HCT116 (cell line): ENCODE results near the gene ZBTB37. TPM values are rescaled to one million over a fixed set of nuclear protein-coding genes. Genes with fewer than 3 reads are reported as not detected.

Experiments
- ATAC-seq: fragments of 200-7000 bp; cut with Tn5 transposase; 2 replicates; pipeline ENCODE4 v1.9.1; 2020; ENCODE audit warnings: mild to moderate bottlenecking, moderate library complexity
- BruUV-seq: library from RNA; stranded (reverse); fragments of 400-500 nt; replicated peaks from 2 replicates; lab custom pipeline; 2021; lab: Mats Ljungman, UMichigan
- CTCF ChIA-PET: fragments of 300-600 bp; sonication (Branson Sonifier 250); formaldehyde crosslinking; loops from one replicate; lab custom pipeline; 2021; ENCODE audit warnings: antibody characterized with exemption; lab: Charles Lee
- POLR2A ChIA-PET: fragments of 300-600, 350-600 bp; sonication (Branson Sonifier 250); formaldehyde crosslinking; loops from one replicate; lab custom pipeline; 2021; ENCODE audit warnings: antibody characterized with exemption; lab: Charles Lee
- RAD21 ChIA-PET, 2 experiments: fragments of 300-600 bp; sonication (Branson Sonifier 250); formaldehyde crosslinking; loops; one replicate each; lab custom pipeline; 2023; ENCODE audit warnings: low total read pairs in 2 of 2; ENCODE audit not compliant: uncharacterized antibody in 2 of 2, unreplicated experiment in 2 of 2, low non-redundant PET in 1 of 2; lab: Charles Lee
- DNase-seq: peaks from one replicate; pipeline ENCODE4 v3.0.0-alpha.2; 2010; ENCODE audit warnings: low read depth, low spot score
- H2AFZ ChIP-seq: fragments of 200-600 bp; shearing (Covaris generic), sonication (generic); 2 replicates; pipeline ENCODE4 v1.6.1; 2017; ENCODE audit warnings: low read depth, mixed run types, mixed read lengths, antibody characterized with exemption, low read length; ENCODE audit not compliant: poor library complexity, severe bottlenecking
- H3K27ac ChIP-seq: 2 replicates; pipeline ENCODE4 v1.5.1; 2012; ENCODE audit warnings: low read depth, low read length
- H3K27me3 ChIP-seq: fragments of 200-600 bp; sonication (generic); 2 replicates; pipeline ENCODE4 v1.6.1; 2016; ENCODE audit warnings: mixed run types, low read length, mixed read lengths; ENCODE audit not compliant: insufficient read depth
- H3K36me3 ChIP-seq, 2 experiments: fragments of 200-500 bp in 1 of 2; fragments of 200-600 bp in 1 of 2; sonication (Bioruptor generic) in 1 of 2; sonication (generic) in 1 of 2; 2 replicates each; pipeline versions ENCODE4 v1.5.1 to v1.6.1; 2014 to 2016; ENCODE audit warnings: low read length in 2 of 2, inconsistent platforms in 1 of 2, mixed read lengths in 1 of 2, mixed run types in 1 of 2; ENCODE audit not compliant: insufficient read depth in 2 of 2, control insufficient read depth in 1 of 2
- H3K4me1 ChIP-seq, 2 experiments: fragments of 200-600 bp in 1 of 2; sonication (generic) in 1 of 2; 2 replicates each; pipeline versions ENCODE4 v1.5.1 to v1.6.1; 2012 to 2017; ENCODE audit warnings: low read length in 2 of 2, inconsistent platforms in 1 of 2, mild to moderate bottlenecking in 1 of 2, mixed read lengths in 1 of 2, mixed run types in 1 of 2, moderate library complexity in 1 of 2; ENCODE audit not compliant: insufficient read depth in 2 of 2, control insufficient read depth in 1 of 2
- H3K4me2 ChIP-seq: fragments of 200-600 bp; sonication (generic); 2 replicates; pipeline ENCODE4 v1.6.1; 2017; ENCODE audit warnings: mixed run types, low read length, mixed read lengths
- H3K4me3 ChIP-seq, 2 experiments: fragments of 200-600 bp in 1 of 2; sonication (generic) in 1 of 2; replicated peaks in 1 of 2; 2 replicates each; pipeline ENCODE4 v1.5.1; 2011 to 2016; ENCODE audit warnings: low read length in 2 of 2, control low read depth in 1 of 2, low read depth in 1 of 2, mild to moderate bottlenecking in 1 of 2, mixed read lengths in 1 of 2, mixed run types in 1 of 2
- H3K79me2 ChIP-seq: fragments of 200-600 bp; sonication (generic); 2 replicates; pipeline ENCODE4 v1.6.1; 2017; ENCODE audit warnings: mild to moderate bottlenecking, mixed run types, low read length, moderate library complexity, mixed read lengths; ENCODE audit not compliant: insufficient read depth
- H3K9ac ChIP-seq: fragments of 200-600 bp; sonication (generic); 2 replicates; pipeline ENCODE4 v1.6.1; 2016; ENCODE audit warnings: low read length, mixed read lengths
- H3K9me2 ChIP-seq: fragments of 200-600 bp; sonication (generic), shearing (Covaris generic); 2 replicates; pipeline ENCODE4 v1.6.1; 2017; ENCODE audit warnings: mixed run types, mild to moderate bottlenecking, moderate library complexity; ENCODE audit not compliant: insufficient read depth
- H3K9me3 ChIP-seq, 2 experiments: fragments of 200-500 bp in 1 of 2; fragments of 200-600 bp in 1 of 2; sonication (Bioruptor generic) in 1 of 2; sonication (generic) in 1 of 2; 2 replicates each; pipeline ENCODE4 v1.6.1; 2014 to 2017; ENCODE audit warnings: low read length in 2 of 2, mixed read lengths in 2 of 2, inconsistent platforms in 1 of 2, low read depth in 1 of 2, mild to moderate bottlenecking in 1 of 2, mixed run types in 1 of 2, moderate library complexity in 1 of 2; ENCODE audit not compliant: control insufficient read depth in 1 of 2, insufficient read depth in 1 of 2
- H4K20me1 ChIP-seq: fragments of 200-600 bp; sonication (generic), shearing (Covaris generic); 2 replicates; pipeline ENCODE4 v1.6.1; 2017; ENCODE audit warnings: mixed run types, mild to moderate bottlenecking, moderate library complexity; ENCODE audit not compliant: insufficient read depth
- CBX3 ChIP-seq: IDR thresholded peaks from 2 replicates; pipeline ENCODE4 v1.6.1; 2012; ENCODE audit warnings: low read depth
- CTCF ChIP-seq, 3 experiments: fragments of 200-600 bp in 1 of 3; sonication (generic) in 1 of 3; IDR thresholded peaks in 2 of 3; conservative IDR thresholded peaks in 1 of 3; 2 replicates each; pipeline ENCODE4 v1.5.1; 2012 to 2017; ENCODE audit warnings: low read depth in 2 of 3, low read length in 2 of 3, antibody characterized with exemption in 1 of 3, borderline replicate concordance in 1 of 3, control low read depth in 1 of 3, mild to moderate bottlenecking in 1 of 3, mixed read lengths in 1 of 3, mixed run types in 1 of 3, moderate library complexity in 1 of 3; ENCODE audit not compliant: insufficient read depth in 1 of 3
- ELF1 ChIP-seq: IDR thresholded peaks from 2 replicates; pipeline ENCODE4 v1.6.1; 2012; ENCODE audit warnings: low read depth, borderline replicate concordance
- POLR2A ChIP-seq: IDR thresholded peaks from 2 replicates; pipeline ENCODE4 v1.7.0; 2011; ENCODE audit warnings: borderline replicate concordance; ENCODE audit not compliant: insufficient read depth, insufficient read length; ENCODE audit errors: extremely low read depth
- REST ChIP-seq: IDR thresholded peaks from 2 replicates; pipeline ENCODE4 v1.6.1; 2012; ENCODE audit warnings: low read depth
- SP1 ChIP-seq: IDR thresholded peaks from 2 replicates; pipeline ENCODE4 v1.6.1; 2012; ENCODE audit warnings: low read depth
- SRF ChIP-seq: IDR thresholded peaks from 2 replicates; pipeline ENCODE4 v1.6.1; 2012; ENCODE audit warnings: low read depth
- ZFX ChIP-seq: fragments of 450-650 bp; IDR thresholded peaks from 2 replicates; pipeline ENCODE4 v1.6.1; 2017
- intact Hi-C: fragments of 100-400 bp; cut with micrococcal nuclease; formaldehyde crosslinking; loops from 2 replicates; pipeline ENCODE4 v1.10.0; 2022
- total RNA-seq: library from RNA; stranded (reverse); gene quantifications from one replicate; pipeline ENCODE4 v1.2.1, GENCODE V29; 2021; ENCODE audit not compliant: unreplicated experiment

The ZBTB37 gene
- total RNA-seq, 1 experiment from 2014 or later, result 9.5 TPM

- Histone ChIP-seq H2AFZ (no peak overlapping the region), H3K9ac (no peak overlapping the region), H3K9me3 (no peaks in the 10 kb centered on the region), H3K79me2 (no peaks in the 10 kb centered on the region), H3K36me3 (peaks cover 0 to 16% of the 10 kb centered on the region in 2 experiments; a peak in 2 of 4 replicates), H3K27ac (no peak overlapping the region)
- TF ChIP-seq ELF1 (no peak), CBX3 (no peak), CTCF (IDR thresholded peaks at IDR 0.05 in 2 of 3, conservative IDR thresholded peaks at IDR 0.05 in 1 of 3; ENCODE audit: borderline replicate concordance in 1 of 3, insufficient read depth in 1 of 3, low read depth in 2 of 3, low read length in 2 of 3) (no peak), ZFX (no peak), REST (no peak), SP1 (no peak), SRF (no peak), POLR2A (no peak)
- TF ChIP-seq, all 23 proteins: peak for 0
- no peak for ATAC-seq
- DNase-seq, result no peak
- ChIA-PET RAD21 (no interaction called here), POLR2A (interaction anchor here (1.2 to 1.6 kb wide), 3 partner anchors 9 to 14 kb away, joined by 4 to 5 read pairs (median 5); no protein-coding TSS in a partner anchor), CTCF (interaction anchor here (0.7 kb wide), 1 partner anchor 366 kb away, joined by 3 read pairs; no protein-coding TSS in a partner anchor)
- Histone ChIP-seq H4K20me1 (no peaks in the 10 kb centered on the region; the same call in 1 of the 2 replicates), H3K4me3 (no peak overlapping the region), H3K4me1 (no peaks in the 10 kb centered on the region), H3K4me2 (no peak overlapping the region), H3K9me2 (no peaks in the 10 kb centered on the region), H3K27me3 (no peaks in the 10 kb centered on the region)
- intact Hi-C loops, result no loop called here
- BruUV-seq, result no TSS peak
Observed at GRCh38 chr1:173852105-173852504, 16.1 kb upstream of the ZBTB37 start.
